T-cell (primary cell): ENCODE data around the gene SLC8A3. TPM values are rescaled to one million over a fixed set of nuclear protein-coding genes. Genes with fewer than 3 reads are reported as not detected.

ENCODE experiments used
- ATAC-seq, 4 experiments: fragments of 200-7000 bp in 3 of 4; fragments of 150-1000 bp in 1 of 4; cut with Tn5 transposase; replicated peaks in 1 of 4; 1 replicate in 3 of 4; 2 replicates in 1 of 4; pipeline ENCODE4 v1.10.0; 2021; ENCODE audit warnings: moderate library complexity in 3 of 4, mild to moderate bottlenecking in 2 of 4, moderate number of reproducible peaks in 1 of 4
- CTCF ChIA-PET, 2 donors: fragments of 300-600 bp; sonication (Branson Sonifier 250); formaldehyde crosslinking; loops; one replicate each; lab custom pipeline; 2022; ENCODE audit warnings: antibody characterized with exemption in 2 of 2; lab: Charles Lee
- POLR2A ChIA-PET, 2 donors: fragments of 300-600 bp; sonication (Branson Sonifier 250); formaldehyde crosslinking; loops; one replicate each; lab custom pipeline; 2022; ENCODE audit warnings: antibody characterized with exemption in 2 of 2; lab: Charles Lee
- DNase-seq, 35 experiments: peaks; one replicate each; pipeline versions ENCODE4 v3.0.0 to v3.0.0-alpha.2; 2013 to 2023
- H3K27ac ChIP-seq: one replicate; pipeline ENCODE4 v1.5.1; 2013; ENCODE audit warnings: low read length
- H3K27me3 ChIP-seq, 2 experiments: replicated peaks in 1 of 2; 1 replicate in 1 of 2; 2 replicates in 1 of 2; pipeline versions ENCODE4 v1.6.1 to v1.7.0; 2013; ENCODE audit warnings: low read length in 1 of 2, mixed read lengths in 1 of 2; ENCODE audit not compliant: control insufficient read depth in 2 of 2, insufficient read depth in 2 of 2; ENCODE audit errors: extremely low read depth in 1 of 2
- H3K36me3 ChIP-seq, 2 donors: 1 replicate in 1 of 2; 2 replicates in 1 of 2; pipeline versions ENCODE4 v1.6.1 to v1.7.0; 2013; ENCODE audit warnings: low read length in 1 of 2; ENCODE audit not compliant: control insufficient read depth in 2 of 2, insufficient read depth in 1 of 2; ENCODE audit errors: extremely low read depth in 1 of 2
- H3K4me1 ChIP-seq, 2 experiments: 1 replicate in 1 of 2; 2 replicates in 1 of 2; pipeline versions ENCODE4 v1.6.1 to v1.7.0; 2013; ENCODE audit warnings: low read length in 2 of 2, mixed read lengths in 1 of 2; ENCODE audit not compliant: insufficient read depth in 2 of 2, control insufficient read depth in 1 of 2; ENCODE audit errors: extremely low read depth in 1 of 2
- H3K4me3 ChIP-seq, 2 donors: 1 replicate in 1 of 2; 2 replicates in 1 of 2; pipeline versions ENCODE4 v1.5.1 to v1.7.0; 2013; ENCODE audit warnings: mild to moderate bottlenecking in 2 of 2, low read length in 1 of 2, moderate library complexity in 1 of 2; ENCODE audit not compliant: control insufficient read depth in 1 of 2; ENCODE audit errors: extremely low read depth in 1 of 2
- H3K9me3 ChIP-seq: 2 replicates; pipeline ENCODE4 v1.7.0; 2013
- H3K27ac Mint-ChIP-seq, 2 donors: one replicate each; pipeline ENCODE4 v1.8.0; 2020 to 2021; ENCODE audit warnings: mild to moderate bottlenecking in 2 of 2, mixed read lengths in 2 of 2
- H3K27me3 Mint-ChIP-seq, 2 donors: one replicate each; pipeline ENCODE4 v1.8.0; 2021 to 2022; ENCODE audit warnings: mixed read lengths in 2 of 2
- H3K36me3 Mint-ChIP-seq: one replicate; pipeline ENCODE4 v1.8.0; 2021; ENCODE audit warnings: mixed read lengths
- H3K4me1 Mint-ChIP-seq, 3 donors: one replicate each; pipeline ENCODE4 v1.8.0; 2020 to 2022; ENCODE audit warnings: mixed read lengths in 3 of 3, mild to moderate bottlenecking in 1 of 3
- H3K4me3 Mint-ChIP-seq, 3 donors: one replicate each; pipeline ENCODE4 v1.8.0; 2020 to 2022; ENCODE audit warnings: mild to moderate bottlenecking in 3 of 3, mixed read lengths in 3 of 3, moderate library complexity in 3 of 3
- H3K9me3 Mint-ChIP-seq, 3 donors: one replicate each; pipeline ENCODE4 v1.8.0; 2020 to 2022; ENCODE audit warnings: mixed read lengths in 3 of 3
- WGBS: methylation state at CpG from one replicate; pipeline ENCODE4 v1.1.5; 2013; ENCODE audit warnings: missing lambda C conversion rate; ENCODE audit not compliant: insufficient coverage; 5-methylcytosine and 5-hydroxymethylcytosine counted together
- total RNA-seq, 35 experiments: library from RNA in 6 of 35; stranded (reverse) in 6 of 35; fragments of 120-200 nt in 1 of 35; gene quantifications; one replicate each; pipeline versions ENCODE4 v1.2.1 to v1.2.4 and lab custom pipeline; 2013 to 2026

SLC8A3 gene
- total RNA-seq, 5 donors from 2014 or later (not counting 1 experiment from before 2014, with no cell fraction given) = 0.06 to 0.21 (median 0.10) TPM; not detected in 2

DNA sequence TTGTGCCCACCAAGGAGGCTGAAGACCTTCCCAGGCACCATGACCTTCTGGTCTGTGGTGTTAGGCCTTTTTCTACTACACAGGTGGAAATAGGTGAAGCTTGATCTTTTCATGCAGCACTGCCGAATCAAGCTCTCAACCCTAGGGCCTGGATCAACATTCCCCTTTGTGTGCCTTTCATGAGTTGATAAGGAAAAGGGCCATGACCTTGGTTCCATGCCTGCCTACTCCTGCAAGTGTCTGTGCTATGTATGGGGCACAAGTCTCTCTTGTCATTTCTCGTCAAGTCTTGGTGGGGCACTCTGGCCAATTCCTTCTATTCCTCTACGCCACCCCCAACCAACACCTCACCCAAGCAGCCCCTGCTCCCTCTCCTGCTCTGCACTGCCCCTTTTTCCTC, 154.5 kb downstream of the SLC8A3 start:
- no peak overlapping the region for H3K27ac ChIP-seq
- CTCF ChIA-PET = no interaction called here
- WGBS = 92% methylated on average over 2 of the region's 3 CpGs

DNA sequence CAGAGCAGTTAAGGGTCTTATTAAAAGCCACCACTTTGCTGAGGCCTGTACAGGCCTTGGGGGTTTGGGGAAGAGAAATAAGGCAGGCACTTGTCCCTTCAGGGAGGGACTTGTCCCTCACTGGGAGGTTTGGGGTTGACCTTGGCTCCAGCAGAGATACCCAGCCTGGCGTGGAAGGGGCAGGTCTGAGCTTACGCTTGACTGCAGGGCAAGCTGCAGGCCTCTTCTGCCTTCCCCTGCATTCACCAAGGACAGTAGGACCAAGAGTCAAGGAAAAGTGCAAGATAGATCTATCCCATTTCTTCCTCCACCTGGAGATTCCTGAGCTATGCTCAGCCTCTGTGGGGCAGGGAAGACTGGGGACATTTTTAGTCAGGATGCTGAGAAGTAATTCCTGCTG, 155.2 kb downstream of the SLC8A3 start:
- Mint-ChIP-seq H3K27me3 (peaks cover 11 to 18% of the 10 kb centered on the region in 2 donors), H3K36me3 (no peaks in the 10 kb centered on the region), H3K4me1 (no peaks in the 10 kb centered on the region), H3K9me3 (no peaks in the 10 kb centered on the region), H3K4me3 (no peak overlapping the region), H3K27ac (peak overlapping the region in 1 of 2 donors; percentile 46)
- no peaks in the 10 kb centered on the region for H3K4me1 ChIP-seq
- ChIA-PET POLR2A (no interaction called here), CTCF (no interaction called here)
- no peak overlapping the region for H3K27ac ChIP-seq
- 88% methylated on average over 2 of the region's 2 CpGs for WGBS
- DNase-seq = no peak
- ATAC-seq = no peak
- H3K27me3 ChIP-seq = peaks cover 0 to 14% of the 10 kb centered on the region in 2 experiments
- no peak overlapping the region for H3K4me3 ChIP-seq
- H3K9me3 ChIP-seq = no peaks in the 10 kb centered on the region
- H3K36me3 ChIP-seq = no peaks in the 10 kb centered on the region

More for the DNA sequence above, 154.5 kb downstream of the SLC8A3 start:
- POLR2A ChIA-PET = no interaction called here
- Histone ChIP-seq H3K4me3 (no peak overlapping the region), H3K36me3 (no peaks in the 10 kb centered on the region), H3K27me3 (peaks cover 0 to 7% of the 10 kb centered on the region in 2 experiments), H3K4me1 (no peaks in the 10 kb centered on the region), H3K9me3 (no peaks in the 10 kb centered on the region)
- Mint-ChIP-seq H3K27ac (no peak overlapping the region), H3K4me1 (no peaks in the 10 kb centered on the region), H3K27me3 (peaks cover 13 to 25% of the 10 kb centered on the region in 2 donors), H3K36me3 (no peaks in the 10 kb centered on the region), H3K4me3 (no peak overlapping the region), H3K9me3 (no peaks in the 10 kb centered on the region)
- peak in 1 of 4 experiments; percentile 19 for ATAC-seq
- DNase-seq = no peak

DNA sequence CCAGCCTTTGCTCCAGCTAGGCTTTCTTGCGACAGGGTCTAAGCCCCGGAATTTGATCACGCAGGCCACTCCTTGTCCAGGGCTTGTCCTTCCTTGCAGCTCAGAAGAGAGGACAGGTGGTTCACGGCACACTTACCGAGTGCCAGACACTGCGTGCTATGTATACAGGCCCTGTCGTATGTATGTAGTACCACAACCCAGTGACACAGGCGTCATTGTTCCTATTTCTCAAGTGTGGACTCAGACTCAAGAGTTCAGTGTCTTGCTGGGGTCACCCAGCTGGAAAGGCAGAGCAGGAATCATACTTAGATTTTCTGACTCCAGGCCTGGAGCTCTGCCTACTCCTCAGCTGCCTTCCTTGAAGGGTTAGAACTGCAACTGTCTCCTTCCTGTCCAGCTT, 155.6 kb downstream of the SLC8A3 start:
- H3K27me3 ChIP-seq = peaks cover 0 to 17% of the 10 kb centered on the region in 2 experiments
- no peaks in the 10 kb centered on the region for H3K36me3 Mint-ChIP-seq
- 90% methylated on average over 8 of the region's 8 CpGs for WGBS
- ATAC-seq = no peak
- H3K27ac ChIP-seq = no peak overlapping the region
- no peaks in the 10 kb centered on the region for H3K4me1 ChIP-seq
- no peak for DNase-seq
- no peaks in the 10 kb centered on the region for H3K36me3 ChIP-seq
- peaks cover 0 to 3% (median 1%) of the 10 kb centered on the region in 3 donors for H3K4me1 Mint-ChIP-seq
- POLR2A ChIA-PET = no interaction called here
- no peaks in the 10 kb centered on the region for H3K9me3 Mint-ChIP-seq
- no peaks in the 10 kb centered on the region for H3K9me3 ChIP-seq
- peaks cover 12 to 20% of the 10 kb centered on the region in 2 donors for H3K27me3 Mint-ChIP-seq
- CTCF ChIA-PET = no interaction called here
- H3K4me3 ChIP-seq = no peak overlapping the region
- no peak overlapping the region for H3K27ac Mint-ChIP-seq
- no peak overlapping the region for H3K4me3 Mint-ChIP-seq

DNA sequence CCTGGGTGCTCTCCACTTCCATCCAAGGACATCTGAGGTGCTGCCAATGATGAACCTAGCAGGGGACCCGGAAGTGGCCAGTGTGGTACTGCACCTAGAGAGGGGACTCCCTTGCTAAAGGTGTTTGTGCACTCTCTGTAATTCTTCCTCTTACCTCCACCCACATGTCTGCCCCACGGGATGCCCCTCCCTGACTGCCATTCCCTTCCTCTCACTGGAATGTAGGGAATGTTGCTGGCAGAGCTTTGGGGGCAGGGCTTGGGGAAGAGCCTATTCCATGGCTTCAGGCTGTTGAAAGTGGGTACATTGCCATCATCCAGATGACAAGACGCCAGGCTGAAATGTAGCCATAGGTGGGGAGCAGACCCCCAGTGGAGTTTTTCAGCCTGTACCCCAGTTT, 156.3 kb downstream of the SLC8A3 start:
- H3K36me3 Mint-ChIP-seq = no peaks in the 10 kb centered on the region
- H3K27ac Mint-ChIP-seq = no peak overlapping the region
- H3K4me1 Mint-ChIP-seq = peaks cover 0 to 6% (median 2%) of the 10 kb centered on the region in 3 donors
- no peak for DNase-seq
- Histone ChIP-seq H3K27me3 (peaks cover 0 to 21% of the 10 kb centered on the region in 2 experiments), H3K4me1 (no peaks in the 10 kb centered on the region), H3K36me3 (no peaks in the 10 kb centered on the region), H3K27ac (no peak overlapping the region), H3K4me3 (no peak overlapping the region), H3K9me3 (no peaks in the 10 kb centered on the region)
- H3K9me3 Mint-ChIP-seq = no peaks in the 10 kb centered on the region
- no peak for ATAC-seq
- H3K27me3 Mint-ChIP-seq = peaks cover 12 to 21% of the 10 kb centered on the region in 2 donors
- ChIA-PET POLR2A (no interaction called here), CTCF (no interaction called here)
- no peak overlapping the region for H3K4me3 Mint-ChIP-seq
- WGBS = 80% methylated on average over 1 of the region's 3 CpGs

DNA sequence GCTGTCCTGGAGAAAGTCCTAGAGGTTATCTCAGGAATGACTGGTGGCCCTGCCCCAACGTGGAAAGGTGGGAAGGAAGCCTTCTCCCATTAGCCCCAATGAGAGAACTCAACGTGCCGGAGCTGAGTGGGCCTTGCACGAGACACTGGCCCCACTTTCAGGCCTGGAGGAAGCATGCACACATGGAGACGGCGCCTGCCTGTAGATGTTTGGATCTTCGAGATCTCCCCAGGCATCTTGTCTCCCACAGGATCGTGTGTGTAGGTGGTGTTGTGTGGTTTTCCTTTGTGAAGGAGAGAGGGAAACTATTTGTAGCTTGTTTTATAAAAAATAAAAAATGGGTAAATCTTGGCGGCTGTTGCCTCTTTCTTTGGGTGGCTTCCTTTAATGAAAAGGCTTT, 156.7 kb downstream of the SLC8A3 start:
- no peak overlapping the region for H3K4me3 Mint-ChIP-seq
- H3K9me3 ChIP-seq = no peaks in the 10 kb centered on the region
- peaks cover 0 to 24% of the 10 kb centered on the region in 2 experiments for H3K27me3 ChIP-seq
- H3K4me1 Mint-ChIP-seq = peaks cover 0 to 6% (median 2%) of the 10 kb centered on the region in 3 donors
- WGBS = 81% methylated on average over 7 of the region's 9 CpGs
- no peak overlapping the region for H3K4me3 ChIP-seq
- ChIA-PET CTCF (no interaction called here), POLR2A (no interaction called here)
- no peaks in the 10 kb centered on the region for H3K36me3 ChIP-seq
- H3K36me3 Mint-ChIP-seq = no peaks in the 10 kb centered on the region
- H3K27ac ChIP-seq = no peak overlapping the region
- ATAC-seq (no peak), DNase-seq (no peak)
- H3K9me3 Mint-ChIP-seq = no peaks in the 10 kb centered on the region
- no peaks in the 10 kb centered on the region for H3K4me1 ChIP-seq
- H3K27ac Mint-ChIP-seq = peak overlapping the region in 1 of 2 donors; percentile 52
- H3K27me3 Mint-ChIP-seq = peaks cover 12 to 21% of the 10 kb centered on the region in 2 donors

DNA sequence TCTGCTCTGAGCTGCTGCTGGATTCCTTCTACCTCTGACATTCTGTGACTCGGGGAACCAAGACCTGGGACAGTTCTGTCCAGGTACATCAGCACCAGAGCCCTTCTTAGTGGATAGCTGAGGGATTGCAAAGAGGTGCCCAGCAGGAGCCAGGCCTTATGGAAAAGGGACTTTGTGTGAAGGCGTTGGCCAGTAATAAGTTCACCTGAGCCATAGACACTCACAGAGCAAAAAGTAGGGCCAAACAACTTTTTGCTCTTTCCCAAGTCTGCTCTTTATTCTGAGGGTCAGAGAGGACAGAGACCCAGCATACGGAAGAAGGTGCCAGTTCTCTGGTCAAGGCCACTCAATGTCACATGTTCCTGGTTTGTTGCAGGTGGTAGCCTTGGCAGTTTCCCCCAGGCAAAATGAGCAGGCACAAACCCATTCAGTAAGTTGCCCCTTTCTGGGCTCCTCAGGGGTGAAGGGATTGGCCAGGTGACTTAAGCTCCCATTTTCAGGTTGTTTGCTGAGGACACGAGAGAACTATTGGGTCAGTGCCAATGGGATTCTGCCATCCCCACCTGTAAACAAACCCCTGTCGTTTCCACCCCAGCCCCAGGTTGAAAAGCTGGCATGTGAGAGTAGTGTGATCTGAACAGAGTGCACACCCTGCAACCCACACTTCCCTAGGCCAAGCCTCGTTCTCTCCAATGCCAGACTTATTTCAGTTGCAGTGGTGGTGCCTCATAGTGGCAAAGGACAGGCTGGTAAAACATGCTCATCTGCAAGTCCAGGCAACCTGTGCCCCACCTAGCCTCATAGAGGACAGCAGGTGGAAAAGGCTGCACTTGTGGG, 159.2 kb downstream of the SLC8A3 start:
- 94% methylated on average over 2 of the region's 6 CpGs for WGBS
- DNase-seq = no peak
- Mint-ChIP-seq H3K9me3 (no peaks in the 10 kb centered on the region), H3K4me1 (peaks cover 0 to 6% (median 2%) of the 10 kb centered on the region in 3 donors), H3K27me3 (peaks cover 10 to 13% of the 10 kb centered on the region in 2 donors), H3K27ac (no peak overlapping the region), H3K36me3 (no peaks in the 10 kb centered on the region), H3K4me3 (no peak overlapping the region)
- ChIA-PET CTCF (interaction anchor here in 1 of 2 donors (0.6 to 0.7 kb wide), 2 partner anchors 23 to 209 kb away, joined by 3 read pairs; no protein-coding TSS in a partner anchor), POLR2A (no interaction called here)
- Histone ChIP-seq H3K4me1 (no peaks in the 10 kb centered on the region), H3K9me3 (no peaks in the 10 kb centered on the region), H3K36me3 (no peaks in the 10 kb centered on the region), H3K4me3 (no peak overlapping the region), H3K27me3 (peaks cover 0 to 24% of the 10 kb centered on the region in 2 experiments), H3K27ac (no peak overlapping the region)
- ATAC-seq = no peak
